Skin epidermis (tissue), 12 donors: ENCODE data around the gene CENPX.
A peak's percentile ranks its signal among the peaks of the same experiment; 100 is the strongest.

Experiments used
- H3K27ac ChIP-seq, 21 experiments: fragments of 200-600 bp; sonication (generic) in 11 of 21; one replicate each; pipeline ENCODE4 v1.5.0; 2020; ENCODE audit warnings: mild to moderate bottlenecking in 3 of 21, inconsistent platforms in 2 of 21, moderate library complexity in 2 of 21
- H3K4me3 ChIP-seq, 7 experiments: fragments of 200-600 bp; sonication (generic) in 2 of 7; one replicate each; pipeline ENCODE4 v1.5.0; 2020; ENCODE audit warnings: inconsistent platforms in 2 of 7, mild to moderate bottlenecking in 2 of 7, moderate library complexity in 1 of 7

The CENPX gene

GRCh38 chr17:82004517-82005455 lies 17.9 kb downstream of the CENPX start:
- H3K27ac ChIP-seq = peak overlapping the region in 8 of 21 experiments; percentile 6 to 71 (median 45)
- no peak overlapping the region for H3K4me3 ChIP-seq

- H3K27ac ChIP-seq = peak overlapping the region in 14 of 21 experiments; percentile 6 to 71 (median 40)
- H3K4me3 ChIP-seq = no peak overlapping the region
These were observed 19.0 kb downstream of the CENPX start for GRCh38 chr17:82003411-82004381.

- no peak overlapping the region for H3K4me3 ChIP-seq
- H3K27ac ChIP-seq = no peak overlapping the region
These were observed 21.1 kb downstream of the CENPX start for GRCh38 chr17:82001571-82002056.

DNA sequence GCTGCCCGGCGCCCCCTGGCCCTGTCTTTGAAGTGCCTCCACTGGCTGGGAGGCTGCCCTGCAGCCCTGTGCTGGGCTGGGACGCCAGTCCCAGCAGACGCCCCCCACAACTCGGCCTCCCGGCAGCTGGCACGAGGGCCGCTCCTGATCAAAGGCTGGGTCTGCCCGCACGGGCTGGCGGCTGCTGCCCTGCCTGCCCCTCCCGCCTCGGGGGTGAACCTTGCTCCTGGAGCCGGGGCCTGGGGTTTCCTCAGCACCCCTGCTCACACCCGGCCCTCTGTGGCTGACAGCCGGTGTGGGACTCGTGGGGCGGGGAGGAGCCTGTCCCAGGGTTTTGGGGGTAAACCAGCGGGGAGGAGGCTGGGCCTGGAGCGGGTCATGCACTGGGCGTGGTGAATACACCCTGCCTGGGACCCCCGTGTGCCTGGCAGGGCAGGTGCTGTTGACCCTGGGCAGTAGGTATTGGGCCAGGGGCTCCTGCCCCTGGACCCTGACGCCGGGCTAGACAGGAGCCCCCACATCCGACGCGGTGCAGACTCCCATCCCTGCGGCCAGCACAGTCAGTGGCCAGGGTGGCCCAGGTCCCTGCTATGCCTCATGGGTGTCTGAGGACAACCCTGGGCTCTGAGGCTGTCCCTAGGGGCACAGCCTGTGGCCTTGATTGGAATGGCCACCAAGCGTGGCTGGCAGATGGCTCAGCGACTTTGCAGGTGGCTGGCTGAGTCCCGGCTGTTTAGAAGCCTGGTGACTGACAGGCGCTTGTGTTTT lies 21.7 kb downstream of the CENPX start:
- Histone ChIP-seq H3K4me3 (no peak overlapping the region), H3K27ac (no peak overlapping the region)

- no peak overlapping the region for H3K4me3 ChIP-seq
- no peak overlapping the region for H3K27ac ChIP-seq
These were observed 22.5 kb downstream of the CENPX start for GRCh38 chr17:81999976-82000802.

DNA sequence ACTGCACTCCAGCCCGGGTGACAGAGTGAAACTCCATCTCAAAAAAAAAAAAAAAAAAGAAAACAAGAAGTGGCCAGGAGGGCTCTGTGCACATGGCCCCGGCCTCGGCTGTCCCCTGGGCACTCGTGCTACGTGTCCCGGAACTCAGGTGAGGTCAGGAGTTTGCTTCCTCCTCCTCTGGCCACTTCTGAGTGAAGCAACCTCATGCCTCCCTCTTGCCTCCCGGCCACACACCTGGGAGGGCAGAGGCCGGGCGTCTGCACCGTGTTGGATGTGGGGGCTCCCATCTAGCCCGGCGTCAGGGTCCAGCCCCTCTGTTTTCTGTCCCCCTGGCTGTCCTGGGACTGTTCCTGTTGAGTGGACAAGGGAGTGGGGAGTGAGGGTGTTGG lies 23.1 kb downstream of the CENPX start:
- Histone ChIP-seq H3K4me3 (no peak overlapping the region), H3K27ac (no peak overlapping the region)

- H3K27ac ChIP-seq = no peak overlapping the region
- no peak overlapping the region for H3K4me3 ChIP-seq
These were observed 23.8 kb downstream of the CENPX start for GRCh38 chr17:81998691-81999438.

DNA sequence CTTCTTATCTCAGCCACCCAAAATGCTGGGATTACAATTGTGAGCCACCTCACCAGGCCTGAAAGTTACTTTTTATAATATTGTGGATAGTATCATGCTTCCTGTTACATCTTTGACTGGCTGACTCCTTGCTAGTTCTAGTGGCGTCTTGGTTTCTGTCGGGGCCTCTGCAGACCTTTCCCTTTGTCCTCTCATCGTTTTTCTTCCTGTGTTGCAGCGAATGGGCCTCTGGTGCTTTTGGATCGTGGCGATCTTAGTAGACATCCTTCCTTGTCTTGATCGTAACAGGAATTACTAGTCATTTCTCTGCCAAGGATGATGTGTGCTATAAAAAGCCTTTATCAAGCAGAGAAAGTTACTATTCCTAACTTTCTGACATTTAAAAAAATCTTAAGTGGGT lies 24.5 kb downstream of the CENPX start:
- no peak overlapping the region for H3K4me3 ChIP-seq

GRCh38 chr17:81996757-81997441 lies 25.8 kb downstream of the CENPX start:
- H3K4me3 ChIP-seq = no peak overlapping the region
- H3K27ac ChIP-seq = no peak overlapping the region

More for the DNA sequence above, 24.5 kb downstream of the CENPX start:
- H3K27ac ChIP-seq = no peak overlapping the region

- no peak overlapping the region for H3K27ac ChIP-seq
- H3K4me3 ChIP-seq = no peak overlapping the region
These were observed 26.4 kb downstream of the CENPX start for GRCh38 chr17:81996232-81996756.

- peak overlapping the region in 1 of 21 experiments; percentile 10 for H3K27ac ChIP-seq
- H3K4me3 ChIP-seq = no peak overlapping the region
These were observed 27.0 kb downstream of the CENPX start for GRCh38 chr17:81995463-81996231.

DNA sequence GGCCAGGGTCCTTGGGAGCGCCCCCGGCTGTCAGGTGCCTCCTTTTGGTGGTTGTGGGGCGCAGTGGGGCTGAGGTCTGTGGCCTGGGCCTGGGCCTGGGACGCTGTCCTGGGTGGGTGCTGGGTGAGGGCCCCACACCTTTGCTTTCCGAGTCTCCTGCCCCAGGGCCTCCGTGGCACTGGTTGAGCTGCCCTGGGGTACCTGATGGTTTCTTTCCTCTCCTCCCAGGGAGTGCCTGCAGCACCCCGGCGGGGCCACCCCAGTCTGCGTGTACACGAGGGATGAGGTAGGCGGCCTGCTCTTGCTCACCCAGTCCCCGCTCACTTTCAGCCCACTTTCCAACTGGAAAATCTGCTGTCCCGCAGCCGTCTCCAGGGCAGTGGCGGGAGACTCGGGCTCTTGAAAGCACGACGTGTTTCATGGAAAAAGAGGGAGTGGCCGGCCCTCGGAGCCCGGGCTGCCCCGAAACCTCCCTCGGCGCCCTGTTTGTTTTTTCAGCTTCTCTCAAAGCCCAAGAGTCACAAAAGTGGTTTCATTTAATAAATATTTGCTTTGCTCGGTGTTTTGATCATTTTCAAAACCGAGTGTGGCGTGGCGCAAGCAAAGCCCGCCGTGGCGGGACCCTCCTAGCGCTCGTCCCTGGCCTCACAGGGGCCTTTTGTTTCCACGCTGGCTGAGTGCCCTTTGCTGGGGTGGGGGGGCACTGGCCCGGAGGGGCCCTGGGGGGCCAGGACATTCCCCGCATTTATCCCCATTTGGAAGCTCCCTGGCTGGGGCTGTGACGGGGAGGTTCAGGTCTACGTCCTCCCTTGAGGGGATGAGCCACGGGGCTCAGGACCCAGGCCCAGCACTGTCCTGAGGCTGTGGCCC lies 27.9 kb downstream of the CENPX start:
- Histone ChIP-seq H3K27ac (peak overlapping the region in 1 of 21 experiments; percentile 10), H3K4me3 (no peak overlapping the region)

- Histone ChIP-seq H3K27ac (no peak overlapping the region), H3K4me3 (no peak overlapping the region)
These were observed 28.7 kb downstream of the CENPX start for GRCh38 chr17:81993729-81994592.

- Histone ChIP-seq H3K4me3 (peak overlapping the region in 1 of 7 experiments; percentile 16), H3K27ac (peak overlapping the region in 8 of 21 experiments; percentile 31 to 65 (median 40))
These were observed 30.2 kb downstream of the CENPX start for GRCh38 chr17:81992306-81993102.
